GM12878 (cell line): ENCODE results near the gene RBM10. TPM values are rescaled to one million over a fixed set of nuclear protein-coding genes. Genes with fewer than 3 reads are reported as not detected.

ENCODE experiments used
- ATAC-seq: fragments of 200-7000 bp; cut with Tn5 transposase; 3 replicates; pipeline ENCODE4 v1.9.1; 2020; ENCODE audit warnings: mild to moderate bottlenecking, moderate library complexity
- BruUV-seq: library from RNA; stranded (reverse); fragments of 400-500 nt; replicated peaks from 2 replicates; lab custom pipeline; 2021; lab: Mats Ljungman, UMichigan
- CTCF ChIA-PET: fragments of 300-600 bp; sonication (Branson Sonifier 250); formaldehyde crosslinking; extraction: SDS; loops from one replicate; lab custom pipeline; 2021; ENCODE audit warnings: inconsistent platforms; lab: Yijun Ruan, JAX
- POLR2A ChIA-PET: fragments of 350-600 bp; formaldehyde crosslinking; extraction: SDS; loops from one replicate; lab custom pipeline; 2021; ENCODE audit warnings: inconsistent platforms; lab: Charles Lee
- RAD21 ChIA-PET: fragments of 300-600 bp; sonication (Branson Sonifier 250); formaldehyde crosslinking; loops from one replicate; lab custom pipeline; 2023; ENCODE audit warnings: antibody characterized with exemption; ENCODE audit not compliant: unreplicated experiment; lab: Charles Lee
- SMC1A ChIA-PET: fragments of 300-600 bp; sonication (Branson Sonifier 250); formaldehyde crosslinking; loops from one replicate; lab custom pipeline; 2023; ENCODE audit not compliant: unreplicated experiment, uncharacterized antibody; lab: Charles Lee
- DNase-seq: peaks from one replicate; pipeline ENCODE4 v3.0.0-alpha.2; 2011; ENCODE audit warnings: low read depth, low spot score
- FAIRE-seq: peaks from 3 replicates; lab custom pipeline; 2011; peaks lifted over from hg19 to GRCh38; lab: Jason Lieb, UNC
- H2AFZ ChIP-seq: 2 replicates; pipeline ENCODE4 v1.6.0; 2011; ENCODE audit warnings: low read depth, low read length, control low read depth; ENCODE audit not compliant: control insufficient read depth
- H3K27ac ChIP-seq: 2 replicates; pipeline ENCODE4 v1.5.1; 2011; ENCODE audit warnings: control low read depth; ENCODE audit not compliant: control insufficient read depth, insufficient read depth
- H3K27me3 ChIP-seq, 2 experiments: replicated peaks in 1 of 2; 2 replicates each; pipeline versions ENCODE4 v1.6.0 to v1.6.1; 2011; ENCODE audit warnings: low read length in 1 of 2; ENCODE audit not compliant: control insufficient read depth in 2 of 2, insufficient read depth in 2 of 2
- H3K36me3 ChIP-seq, 2 experiments: 2 replicates each; pipeline ENCODE4 v1.5.1; 2011; ENCODE audit warnings: low read length in 1 of 2; ENCODE audit not compliant: control insufficient read depth in 2 of 2, insufficient read depth in 2 of 2
- H3K4me1 ChIP-seq: 2 replicates; pipeline ENCODE4 v1.6.1; 2011; ENCODE audit warnings: mild to moderate bottlenecking, low read length, moderate library complexity, mixed read lengths; ENCODE audit not compliant: control insufficient read depth, insufficient read depth
- H3K4me2 ChIP-seq: 2 replicates; pipeline ENCODE4 v1.6.0; 2011; ENCODE audit warnings: control low read depth; ENCODE audit not compliant: control insufficient read depth, insufficient read depth
- H3K4me3 ChIP-seq: fragments of 200-600 bp; sonication (generic); 2 replicates; pipeline ENCODE4 v1.5.1; 2016
- H3K79me2 ChIP-seq: 2 replicates; pipeline ENCODE4 v1.6.0; 2011; ENCODE audit warnings: low read length; ENCODE audit not compliant: control insufficient read depth, insufficient read depth
- H3K9ac ChIP-seq: 2 replicates; pipeline ENCODE4 v1.8.0; 2011; ENCODE audit warnings: low read length, control low read depth, mixed read lengths; ENCODE audit not compliant: control insufficient read depth, insufficient read depth
- H3K9me3 ChIP-seq: replicated peaks from 3 replicates; pipeline ENCODE4 v1.5.1; 2011; ENCODE audit warnings: mild to moderate bottlenecking, low read length; ENCODE audit not compliant: control insufficient read depth, insufficient read depth
- H4K20me1 ChIP-seq: 2 replicates; pipeline ENCODE4 v1.6.0; 2011; ENCODE audit not compliant: control insufficient read depth, insufficient read depth
- ATF3 ChIP-seq: IDR thresholded peaks from 2 replicates; pipeline ENCODE4 v1.6.1; 2011; ENCODE audit warnings: low read depth, mild to moderate bottlenecking, low read length, moderate library complexity, borderline replicate concordance; ENCODE audit errors: extremely low read depth
- CREB1 ChIP-seq: IDR thresholded peaks from 2 replicates; pipeline ENCODE4 v1.6.1; 2012; ENCODE audit warnings: low read depth, mild to moderate bottlenecking, inconsistent platforms
- DPF2 ChIP-seq: fragments of 450-650 bp; IDR thresholded peaks from 2 replicates; pipeline ENCODE4 v1.6.1; 2017; ENCODE audit warnings: mild to moderate bottlenecking
- EED ChIP-seq: sonication (generic); IDR thresholded peaks from 2 replicates; pipeline ENCODE4 v1.6.1; 2016; ENCODE audit warnings: antibody characterized with exemption, low read depth
- EGR1 ChIP-seq, 2 experiments: IDR thresholded peaks; 1 replicate in 1 of 2; 2 replicates in 1 of 2; pipeline ENCODE4 v1.6.1; 2011 to 2012; ENCODE audit warnings: low read depth in 2 of 2, low read length in 2 of 2, borderline replicate concordance in 1 of 2, mild to moderate bottlenecking in 1 of 2, moderate library complexity in 1 of 2
- EP300 ChIP-seq, 2 experiments: fragments of 150-350 bp in 1 of 2; IDR thresholded peaks; 2 replicates each; pipeline ENCODE4 v1.6.1; 2011 to 2012; ENCODE audit warnings: low read depth in 2 of 2, low read length in 2 of 2, borderline replicate concordance in 1 of 2, improper control_type of control experiment in 1 of 2, inconsistent platforms in 1 of 2; ENCODE audit not compliant: control insufficient read depth in 1 of 2
- ETV6 ChIP-seq, 2 experiments: fragments of 450-650 bp in 1 of 2; IDR thresholded peaks in 1 of 2; conservative IDR thresholded peaks in 1 of 2; 2 replicates each; pipeline ENCODE4 v1.6.1; 2014; ENCODE audit warnings: antibody characterized with exemption in 1 of 2, borderline replicate concordance in 1 of 2, low read depth in 1 of 2, mild to moderate bottlenecking in 1 of 2, moderate library complexity in 1 of 2
- GABPA ChIP-seq: IDR thresholded peaks from 2 replicates; pipeline ENCODE4 v1.6.1; 2014; ENCODE audit warnings: antibody characterized with exemption, low read depth, mild to moderate bottlenecking, inconsistent platforms
- JUND ChIP-seq: IDR thresholded peaks from 2 replicates; pipeline ENCODE4 v1.6.1; 2012; ENCODE audit warnings: low read depth, mild to moderate bottlenecking, low read length, improper control_type of control experiment, moderate library complexity
- PAX5 ChIP-seq: IDR thresholded peaks from 2 replicates; pipeline ENCODE4 v1.6.1; 2011; ENCODE audit warnings: low read depth, low read length, borderline replicate concordance
- PAX8 ChIP-seq: fragments of 450-650 bp; IDR thresholded peaks from 2 replicates; pipeline ENCODE4 v1.6.1; 2017; ENCODE audit warnings: mild to moderate bottlenecking, moderate library complexity
- PRDM15 ChIP-seq: fragments of 450-650 bp; formaldehyde crosslinking; IDR thresholded peaks from 2 replicates; pipeline ENCODE4 v1.4.0; 2020; ENCODE audit warnings: mild to moderate bottlenecking, moderate library complexity
- RB1 ChIP-seq: fragments of 450-650 bp; formaldehyde crosslinking; IDR thresholded peaks from 2 replicates; pipeline ENCODE4 v1.6.1; 2017; ENCODE audit warnings: mild to moderate bottlenecking, borderline replicate concordance
- TCF7 ChIP-seq: IDR thresholded peaks from 2 replicates; pipeline ENCODE4 v1.6.1; 2014; ENCODE audit warnings: antibody characterized with exemption, borderline replicate concordance
- ZNF384 ChIP-seq: IDR thresholded peaks from 2 replicates; pipeline ENCODE4 v1.6.1; 2012; ENCODE audit warnings: low read depth, mild to moderate bottlenecking, low read length, improper control_type of control experiment, borderline replicate concordance
- WGBS: methylation state at CpG from one replicate; pipeline ENCODE4 v1.1.6; 2016; ENCODE audit warnings: low lambda C conversion rate; ENCODE audit not compliant: insufficient replicate concordance, insufficient coverage; ENCODE audit errors: missing lambda C conversion rate; 5-methylcytosine and 5-hydroxymethylcytosine counted together
- in situ Hi-C: fragments of 300-500 bp; cut with MboI; formaldehyde crosslinking; loops from 9 replicates; pipeline ENCODE4 v1.14.3; 2018; ENCODE audit warnings: mixed read lengths
- intact Hi-C: fragments of 100-400 bp; cut with micrococcal nuclease; formaldehyde crosslinking; loops from one replicate; pipeline ENCODE4 v1.14.2; 2022; ENCODE audit not compliant: unreplicated experiment
- polyA plus RNA-seq, 11 experiments: library from polyadenylated mRNA; depleted of rRNA in 4 of 11; unstranded in 6 of 11; stranded (reverse) in 5 of 11; fragments of >200 nt; fragmentation: Nextera tagmentation in 4 of 11; fragmentation: Illumina TruSeq in 1 of 11; extraction: Ambion mirVana in 4 of 11; extraction: Trizol in 1 of 11; gene quantifications; 1 replicate in 1 of 11; 2 replicates in 10 of 11; pipeline versions ENCODE4 v1.2.1 to v1.2.3, GENCODE V29; 2011 to 2016; ENCODE audit warnings: inconsistent platforms in 2 of 11, missing spikeins in 2 of 11, low read depth in 1 of 11
- total RNA-seq, 4 experiments: library from RNA; depleted of rRNA in 3 of 4; stranded (reverse); fragments of >200 nt in 3 of 4; fragmentation: Illumina TruSeq in 1 of 4; extraction: Trizol in 1 of 4; gene quantifications; 2 replicates each; pipeline versions ENCODE4 v1.2.1 to v1.2.3, GENCODE V29; 2013 to 2021

Gene RBM10
- total and polyA plus RNA-seq, 10 of the 15 experiments (the other 5 are each of a cell fraction or from before 2014, with no cell fraction given), result 1.4 to 60.0 (median 29.8) TPM

- FAIRE-seq (no peak), DNase-seq (no peak), ATAC-seq (no peak)
- H3K27ac ChIP-seq, result no peak overlapping the region
- peaks cover 6% of the 10 kb centered on the region; the same call in 1 of the 2 replicates for H4K20me1 ChIP-seq
- H3K4me3 ChIP-seq, result no peak overlapping the region
- SMC1A ChIA-PET, result interaction anchor here (1.2 kb wide), 1 partner anchor 12 kb away, joined by 3 read pairs; no protein-coding TSS in a partner anchor
- WGBS, result 94% methylated on average over 16 of the region's 16 CpGs
- H3K27me3 ChIP-seq, result no peaks in the 10 kb centered on the region
- CTCF ChIA-PET, result interaction anchor here (0.9 kb wide), 1 partner anchor 15 kb away, joined by 3 read pairs; no protein-coding TSS in a partner anchor
- H3K9ac ChIP-seq, result no peak overlapping the region
- POLR2A ChIA-PET, result no interaction called here
- no TSS peak for BruUV-seq
- H3K9me3 ChIP-seq, result no peaks in the 10 kb centered on the region
- RAD21 ChIA-PET, result no interaction called here
- H3K4me2 ChIP-seq, result no peak overlapping the region
- peaks cover 34 to 63% of the 10 kb centered on the region in 2 experiments for H3K36me3 ChIP-seq
- in situ Hi-C loops (loop anchor here (10.0 to 25.0 kb wide), 2 partner anchors 435 to 1728 kb away; no protein-coding TSS in a partner anchor), intact Hi-C loops (no loop called here)
- no peaks in the 10 kb centered on the region for H3K4me1 ChIP-seq
- H2AFZ ChIP-seq, result no peak overlapping the region
- no peaks in the 10 kb centered on the region for H3K79me2 ChIP-seq
- no peak for TF ChIP-seq JUND
- TF ChIP-seq DPF2, result no peak
- no peak for TF ChIP-seq PAX5
- no peak for TF ChIP-seq PRDM15 (CRISPR knock-in tag)
- TF ChIP-seq CREB1, result no peak
- TF ChIP-seq ATF3, result no peak
- no peak for TF ChIP-seq ZNF384
- no peak for TF ChIP-seq PAX8
- no peak for TF ChIP-seq ETV6 (conservative IDR thresholded peaks at IDR 0.05 in 1 of 2, IDR thresholded peaks at IDR 0.05 in 1 of 2; ENCODE audit: borderline replicate concordance in 1 of 2, low read depth in 1 of 2)
- TF ChIP-seq EGR1 (IDR thresholded peaks at IDR 0.05; ENCODE audit: borderline replicate concordance in 1 of 2, low read depth in 2 of 2, low read length in 2 of 2), result no peak
- TF ChIP-seq EP300 (IDR thresholded peaks at IDR 0.05; ENCODE audit: borderline replicate concordance in 1 of 2, control insufficient read depth in 1 of 2, low read depth in 2 of 2, low read length in 2 of 2), result no peak
- TF ChIP-seq GABPA, result no peak
- no peak for TF ChIP-seq TCF7
- TF ChIP-seq EED, result no peak
- no peak for TF ChIP-seq RB1
These were observed 64.7 kb downstream of the RBM10 start for GRCh38 chrX:47209508-47210238.
